Sigmoid colon (tissue), 7 donors: ENCODE data around the gene TMEM168. TPM values are rescaled to one million over a fixed set of nuclear protein-coding genes. Genes with fewer than 3 reads are reported as not detected.

Experiments
- DNase-seq: peaks from one replicate; pipeline ENCODE4 v3.0.0-alpha.2; 2019
- H3K27ac ChIP-seq, 4 donors: fragments of 200-600 bp; sonication (generic); one replicate each; pipeline ENCODE4 v1.5.1; 2016 to 2019; ENCODE audit warnings: mild to moderate bottlenecking in 1 of 4
- H3K27me3 ChIP-seq, 3 donors: fragments of 200-600 bp; sonication (generic); one replicate each; pipeline ENCODE4 v1.5.1; 2019; ENCODE audit warnings: mild to moderate bottlenecking in 1 of 3
- H3K36me3 ChIP-seq, 4 donors: fragments of 200-600 bp; sonication (generic); one replicate each; pipeline ENCODE4 v1.5.1; 2016 to 2019
- H3K4me1 ChIP-seq, 4 donors: fragments of 200-600 bp; sonication (generic); one replicate each; pipeline ENCODE4 v1.5.1; 2017 to 2019
- H3K4me3 ChIP-seq, 4 donors: fragments of 200-600 bp; sonication (generic); one replicate each; pipeline ENCODE4 v1.5.1; 2017 to 2019; ENCODE audit warnings: mild to moderate bottlenecking in 2 of 4, moderate library complexity in 1 of 4
- H3K9me3 ChIP-seq, 4 donors: fragments of 200-600 bp in 3 of 4; sonication (generic) in 3 of 4; one replicate each; pipeline versions ENCODE4 v1.5.1 to v1.6.1; 2013 to 2019
- CTCF ChIP-seq, 4 experiments: fragments of 450-650 bp in 3 of 4; fragments of 200-600 bp in 1 of 4; IDR thresholded peaks; one replicate each; pipeline ENCODE4 v1.5.1; 2016 to 2019; ENCODE audit warnings: antibody characterized with exemption in 4 of 4, mild to moderate bottlenecking in 3 of 4, moderate library complexity in 2 of 4
- EP300 ChIP-seq, 4 donors: sonication (generic); formaldehyde crosslinking; IDR thresholded peaks; one replicate each; pipeline ENCODE4 v1.6.1; 2017; ENCODE audit warnings: antibody characterized with exemption in 4 of 4
- POLR2A ChIP-seq, 2 donors: fragments of 450-650 bp; IDR thresholded peaks; one replicate each; pipeline ENCODE4 v1.6.1; 2016; ENCODE audit warnings: antibody characterized with exemption in 2 of 2, mild to moderate bottlenecking in 2 of 2, moderate library complexity in 2 of 2
- POLR2AphosphoS5 ChIP-seq, 4 donors: sonication (generic); formaldehyde crosslinking; IDR thresholded peaks; one replicate each; pipeline ENCODE4 v1.6.1; 2017; ENCODE audit warnings: antibody characterized with exemption in 4 of 4
- WGBS, 2 donors: extraction: QIAGEN DNeasy Blood & Tissue Kit; methylation state at CpG; one replicate each; pipeline ENCODE4 v1.1.7; 2013; 5-methylcytosine and 5-hydroxymethylcytosine counted together
- intact Hi-C: fragments of 100-400 bp; cut with DNase I; formaldehyde crosslinking; loops from one replicate; pipeline ENCODE4 v1.15.1; 2023
- polyA plus RNA-seq, 3 donors: library from polyadenylated mRNA; stranded (reverse); fragments of 200-250 nt; gene quantifications; one replicate each; pipeline ENCODE4 v1.2.3, GENCODE V29; 2013
- total RNA-seq, 4 donors: library from RNA; depleted of rRNA; stranded (reverse); fragments of >200 nt; gene quantifications; one replicate each; pipeline ENCODE4 v1.1.0, GENCODE V29; 2016
- donor health status: healthy with polysubstance abuse.
- donor health status: Bipolar disorder and iron deficiency.
- donor health status: healthy.

The TMEM168 gene
- total and polyA plus RNA-seq, 7 donors, result 1.2 to 24.3 (median 14.3) TPM

GRCh38 chr7:112821345-112821744 is 31.2 kb upstream of the TMEM168 start:
- H3K36me3 ChIP-seq, result peaks cover 0 to 28% (median 0%) of the 10 kb centered on the region in 4 donors
- TF ChIP-seq POLR2A (IDR thresholded peaks at IDR 0.05) (no peak), CTCF (IDR thresholded peaks at IDR 0.05) (no peak), POLR2AphosphoS5 (IDR thresholded peaks at IDR 0.05) (no peak), EP300 (IDR thresholded peaks at IDR 0.05) (no peak)
- H3K27ac ChIP-seq, result no peak overlapping the region
- H3K9me3 ChIP-seq, result no peaks in the 10 kb centered on the region
- no peak for DNase-seq
- intact Hi-C loops, result no loop called here
- H3K27me3 ChIP-seq, result no peaks in the 10 kb centered on the region
- H3K4me3 ChIP-seq, result no peak overlapping the region
- H3K4me1 ChIP-seq, result no peaks in the 10 kb centered on the region

GRCh38 chr7:112819536-112819935 is 29.3 kb upstream of the TMEM168 start:
- H3K4me3 ChIP-seq, result no peak overlapping the region
- no peaks in the 10 kb centered on the region for H3K4me1 ChIP-seq
- no peaks in the 10 kb centered on the region for H3K9me3 ChIP-seq
- no peak for TF ChIP-seq CTCF (IDR thresholded peaks at IDR 0.05)
- TF ChIP-seq POLR2AphosphoS5 (IDR thresholded peaks at IDR 0.05), result no peak
- no peak for TF ChIP-seq EP300 (IDR thresholded peaks at IDR 0.05)
- TF ChIP-seq POLR2A (IDR thresholded peaks at IDR 0.05), result no peak
- no peaks in the 10 kb centered on the region for H3K27me3 ChIP-seq
- no peak overlapping the region for H3K27ac ChIP-seq
- intact Hi-C loops, result no loop called here
- WGBS, 2 donors, result 86 to 92% methylated on average over 3 of the region's 3 CpGs
- DNase-seq, result no peak
- H3K36me3 ChIP-seq, result peaks cover 0 to 28% (median 0%) of the 10 kb centered on the region in 4 donors

GRCh38 chr7:112806156-112806555 is 16.0 kb upstream of the TMEM168 start:
- TF ChIP-seq POLR2AphosphoS5 (IDR thresholded peaks at IDR 0.05), result no peak
- TF ChIP-seq POLR2A (IDR thresholded peaks at IDR 0.05), result no peak
- TF ChIP-seq EP300 (IDR thresholded peaks at IDR 0.05), result no peak
- TF ChIP-seq CTCF (IDR thresholded peaks at IDR 0.05), result no peak
- no peaks in the 10 kb centered on the region for H3K27me3 ChIP-seq
- H3K4me3 ChIP-seq, result no peak overlapping the region
- H3K27ac ChIP-seq, result no peak overlapping the region
- 54 to 89% methylated on average over 4 of the region's 4 CpGs for WGBS, 2 donors
- no peak for DNase-seq
- no peaks in the 10 kb centered on the region for H3K9me3 ChIP-seq
- H3K36me3 ChIP-seq, result peaks cover 0 to 4% (median 0%) of the 10 kb centered on the region in 4 donors
- no peaks in the 10 kb centered on the region for H3K4me1 ChIP-seq
- intact Hi-C loops, result no loop called here

GRCh38 chr7:112802406-112802805 is 12.2 kb upstream of the TMEM168 start:
- intact Hi-C loops, result no loop called here
- TF ChIP-seq POLR2AphosphoS5 (IDR thresholded peaks at IDR 0.05), result no peak
- no peak for TF ChIP-seq POLR2A (IDR thresholded peaks at IDR 0.05)
- TF ChIP-seq CTCF (IDR thresholded peaks at IDR 0.05), result no peak
- no peak for TF ChIP-seq EP300 (IDR thresholded peaks at IDR 0.05)
- WGBS, 2 donors, result 93 to 97% methylated on average over 3 of the region's 3 CpGs
- Histone ChIP-seq H3K36me3 (no peaks in the 10 kb centered on the region), H3K27me3 (no peaks in the 10 kb centered on the region), H3K27ac (no peak overlapping the region), H3K4me1 (peaks cover 0 to 3% (median 0%) of the 10 kb centered on the region in 4 donors), H3K9me3 (no peaks in the 10 kb centered on the region), H3K4me3 (no peak overlapping the region)
- DNase-seq, result no peak

- Histone ChIP-seq H3K36me3 (no peaks in the 10 kb centered on the region), H3K4me1 (peaks cover 0 to 3% (median 0%) of the 10 kb centered on the region in 4 donors), H3K4me3 (no peak overlapping the region), H3K27me3 (no peaks in the 10 kb centered on the region), H3K27ac (no peak overlapping the region), H3K9me3 (no peaks in the 10 kb centered on the region)
- WGBS, 2 donors, result 90 to 94% methylated on average over 2 of the region's 2 CpGs
- no peak for DNase-seq
- intact Hi-C loops, result no loop called here
- TF ChIP-seq EP300 (IDR thresholded peaks at IDR 0.05) (no peak), POLR2AphosphoS5 (IDR thresholded peaks at IDR 0.05) (no peak), CTCF (IDR thresholded peaks at IDR 0.05) (no peak), POLR2A (IDR thresholded peaks at IDR 0.05) (no peak)
Observed at GRCh38 chr7:112800486-112800885, 10.3 kb upstream of the TMEM168 start.
